Caco-2 (cell line): ENCODE data around the gene EIF2S2. TPM values are rescaled to one million over a fixed set of nuclear protein-coding genes. Genes with fewer than 3 reads are reported as not detected.
A peak's percentile ranks its signal among the peaks of the same experiment; 100 is the strongest.

Source experiments
- BruUV-seq: library from RNA; stranded (reverse); fragments of 400-500 nt; replicated peaks from 2 replicates; lab custom pipeline; 2021; lab: Mats Ljungman, UMichigan
- CTCF ChIA-PET: fragments of 300-600 bp; sonication (Branson Sonifier 250); formaldehyde crosslinking; loops from one replicate; lab custom pipeline; 2022; ENCODE audit warnings: antibody characterized with exemption; lab: Charles Lee
- POLR2A ChIA-PET: fragments of 300-600 bp; sonication (Branson Sonifier 250); formaldehyde crosslinking; loops from one replicate; lab custom pipeline; 2022; ENCODE audit warnings: antibody characterized with exemption; lab: Charles Lee
- DNase-seq, 2 experiments: peaks; one replicate each; pipeline versions ENCODE4 v3.0.0 to v3.0.0-alpha.2; 2020 to 2022
- H3K27me3 ChIP-seq: replicated peaks from 2 replicates; pipeline ENCODE4 v1.6.0; 2011; ENCODE audit warnings: low read length; ENCODE audit not compliant: control insufficient read depth, insufficient read depth
- H3K36me3 ChIP-seq: 2 replicates; pipeline ENCODE4 v1.5.1; 2011; ENCODE audit warnings: low read length; ENCODE audit not compliant: control insufficient read depth, insufficient read depth
- H3K4me1 ChIP-seq: fragments of 250-450 bp; sonication (Bioruptor Pico); 2 replicates; pipeline ENCODE4 v1.5.1; 2020; ENCODE audit warnings: mild to moderate bottlenecking
- H3K4me3 ChIP-seq: 2 replicates; pipeline ENCODE4 v1.5.1; 2011; ENCODE audit warnings: low read depth, mild to moderate bottlenecking, control low read depth, low read length
- H3K9me3 ChIP-seq: fragments of 250-450 bp; sonication (Bioruptor Pico); 2 replicates; pipeline ENCODE4 v1.5.1; 2020; ENCODE audit warnings: mild to moderate bottlenecking, moderate library complexity
- H3K27ac Mint-ChIP-seq: one replicate; pipeline ENCODE4 v1.8.0; 2022; ENCODE audit warnings: mixed read lengths; ENCODE audit not compliant: unreplicated experiment
- H3K27me3 Mint-ChIP-seq: one replicate; pipeline ENCODE4 v1.8.0; 2022; ENCODE audit warnings: mixed read lengths; ENCODE audit not compliant: insufficient read depth, unreplicated experiment
- H3K36me3 Mint-ChIP-seq: one replicate; pipeline ENCODE4 v1.8.0; 2022; ENCODE audit warnings: mild to moderate bottlenecking, mixed read lengths; ENCODE audit not compliant: insufficient read depth, unreplicated experiment
- H3K4me1 Mint-ChIP-seq: one replicate; pipeline ENCODE4 v1.8.0; 2022; ENCODE audit warnings: low read depth, mixed read lengths; ENCODE audit not compliant: unreplicated experiment
- H3K4me3 Mint-ChIP-seq: one replicate; pipeline ENCODE4 v1.8.0; 2022; ENCODE audit warnings: mild to moderate bottlenecking, moderate library complexity, mixed read lengths; ENCODE audit not compliant: unreplicated experiment
- H3K9me3 Mint-ChIP-seq: one replicate; pipeline ENCODE4 v1.8.0; 2022; ENCODE audit warnings: mixed read lengths; ENCODE audit not compliant: unreplicated experiment
- CTCF ChIP-seq, 2 experiments: fragments of 200-600 bp in 1 of 2; IDR thresholded peaks; 1 replicate in 1 of 2; 2 replicates in 1 of 2; pipeline versions ENCODE4 v1.5.1 to v1.8.0; 2011 to 2022; ENCODE audit warnings: antibody characterized with exemption in 1 of 2, control low read depth in 1 of 2, inconsistent platforms in 1 of 2, low read depth in 1 of 2, low read length in 1 of 2, mild to moderate bottlenecking in 1 of 2, moderate library complexity in 1 of 2; ENCODE audit not compliant: insufficient read depth in 1 of 2, severe bottlenecking in 1 of 2, unreplicated experiment in 1 of 2
- intact Hi-C: fragments of 100-400 bp; cut with micrococcal nuclease; formaldehyde crosslinking; loops from one replicate; pipeline ENCODE4 v1.10.0; 2022; ENCODE audit not compliant: unreplicated experiment
- total RNA-seq: library from RNA; stranded (reverse); gene quantifications from 2 replicates; pipeline ENCODE4 v1.2.3, GENCODE V29; 2022

Gene EIF2S2
- total RNA-seq, 1 experiment from 2014 or later = 299 TPM

DNA sequence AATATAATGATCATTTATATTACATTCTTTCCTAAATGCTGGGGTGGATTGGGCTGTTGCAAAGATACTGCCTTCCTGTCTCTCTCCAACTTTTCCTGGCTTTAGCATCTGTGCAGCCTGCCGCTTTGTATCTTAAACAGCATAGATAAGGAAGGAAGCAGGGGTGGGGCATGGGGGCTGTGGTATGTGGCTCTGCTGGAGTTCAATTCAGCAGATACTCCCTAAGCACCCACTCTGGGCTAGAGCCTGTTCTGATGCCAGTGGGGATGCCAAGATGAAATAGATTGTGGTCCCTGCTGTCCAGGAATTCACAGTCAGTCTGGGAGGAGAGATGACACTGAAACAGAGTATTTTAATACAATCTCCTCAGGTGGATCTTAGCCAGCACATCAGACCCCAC is 56.8 kb downstream of the EIF2S2 start:
- no peak overlapping the region for H3K4me3 Mint-ChIP-seq
- no peaks in the 10 kb centered on the region; the same call in 1 of the 2 replicates for H3K4me1 ChIP-seq
- peaks cover 1% of the 10 kb centered on the region; the same call in 1 of the 2 replicates for H3K36me3 ChIP-seq
- peak in 1 of 2 experiments; percentile 43 for DNase-seq
- ChIA-PET POLR2A (no interaction called here), CTCF (no interaction called here)
- H3K4me1 Mint-ChIP-seq = peaks cover 7% of the 10 kb centered on the region
- H3K27me3 ChIP-seq = no peaks in the 10 kb centered on the region
- no peak overlapping the region for H3K27ac Mint-ChIP-seq
- BruUV-seq = no TSS peak
- H3K9me3 ChIP-seq = no peaks in the 10 kb centered on the region
- peaks cover 12% of the 10 kb centered on the region for H3K36me3 Mint-ChIP-seq
- intact Hi-C loops = no loop called here
- no peaks in the 10 kb centered on the region for H3K9me3 Mint-ChIP-seq
- no peak overlapping the region for H3K4me3 ChIP-seq
- H3K27me3 Mint-ChIP-seq = no peaks in the 10 kb centered on the region
- no peak for TF ChIP-seq CTCF (IDR thresholded peaks at IDR 0.05; ENCODE audit: insufficient read depth in 1 of 2, low read depth in 1 of 2, low read length in 1 of 2, severe bottlenecking in 1 of 2, unreplicated experiment in 1 of 2)

- Mint-ChIP-seq H3K4me3 (no peak overlapping the region), H3K9me3 (no peaks in the 10 kb centered on the region), H3K27ac (no peak overlapping the region), H3K27me3 (no peaks in the 10 kb centered on the region), H3K36me3 (peaks cover 19% of the 10 kb centered on the region), H3K4me1 (peaks cover 7% of the 10 kb centered on the region)
- intact Hi-C loops = no loop called here
- POLR2A ChIA-PET = no interaction called here
- H3K4me1 ChIP-seq = peaks cover 11% of the 10 kb centered on the region; the same call in 1 of the 2 replicates
- no peak for DNase-seq
- CTCF ChIA-PET = no interaction called here
- no peaks in the 10 kb centered on the region for H3K36me3 ChIP-seq
- H3K27me3 ChIP-seq = no peaks in the 10 kb centered on the region
- H3K4me3 ChIP-seq = no peak overlapping the region
- no peaks in the 10 kb centered on the region for H3K9me3 ChIP-seq
- BruUV-seq = no TSS peak
- TF ChIP-seq CTCF (IDR thresholded peaks at IDR 0.05; ENCODE audit: insufficient read depth in 1 of 2, low read depth in 1 of 2, low read length in 1 of 2, severe bottlenecking in 1 of 2, unreplicated experiment in 1 of 2) = no peak
Measured at GRCh38 chr20:34052414-34052813, 59.6 kb downstream of the EIF2S2 start.

GRCh38 chr20:34049897-34050695 is 61.9 kb downstream of the EIF2S2 start:
- Mint-ChIP-seq H3K27me3 (no peaks in the 10 kb centered on the region), H3K27ac (no peak overlapping the region), H3K36me3 (peaks cover 19% of the 10 kb centered on the region), H3K4me3 (no peak overlapping the region), H3K9me3 (no peaks in the 10 kb centered on the region), H3K4me1 (peaks cover 24% of the 10 kb centered on the region)
- DNase-seq = no peak
- Histone ChIP-seq H3K4me1 (peaks cover 35% of the 10 kb centered on the region), H3K9me3 (no peaks in the 10 kb centered on the region), H3K4me3 (no peak overlapping the region), H3K27me3 (no peaks in the 10 kb centered on the region), H3K36me3 (peaks cover 1% of the 10 kb centered on the region; the same call in 1 of the 2 replicates)
- CTCF ChIA-PET = interaction anchor here (1.1 to 1.5 kb wide), 2 partner anchors 19 to 57 kb away, joined by 3 to 4 read pairs; no protein-coding TSS in a partner anchor
- no TSS peak for BruUV-seq
- intact Hi-C loops = no loop called here
- TF ChIP-seq CTCF (IDR thresholded peaks at IDR 0.05; ENCODE audit: insufficient read depth in 1 of 2, low read depth in 1 of 2, low read length in 1 of 2, severe bottlenecking in 1 of 2, unreplicated experiment in 1 of 2) = no peak
- POLR2A ChIA-PET = interaction anchor here (0.6 to 1.0 kb wide), 2 partner anchors 62 to 176 kb away, joined by 3 to 4 read pairs; partner anchors contain the start of gene EIF2S2
